ENCODE measurements around the gene CROCC.
"Not testable (repeated sequence)": the region's sequence is repeated elsewhere in the genome, so short reads cannot be mapped to it uniquely, and the experiment has no call there.

CROCC gene

DNA sequence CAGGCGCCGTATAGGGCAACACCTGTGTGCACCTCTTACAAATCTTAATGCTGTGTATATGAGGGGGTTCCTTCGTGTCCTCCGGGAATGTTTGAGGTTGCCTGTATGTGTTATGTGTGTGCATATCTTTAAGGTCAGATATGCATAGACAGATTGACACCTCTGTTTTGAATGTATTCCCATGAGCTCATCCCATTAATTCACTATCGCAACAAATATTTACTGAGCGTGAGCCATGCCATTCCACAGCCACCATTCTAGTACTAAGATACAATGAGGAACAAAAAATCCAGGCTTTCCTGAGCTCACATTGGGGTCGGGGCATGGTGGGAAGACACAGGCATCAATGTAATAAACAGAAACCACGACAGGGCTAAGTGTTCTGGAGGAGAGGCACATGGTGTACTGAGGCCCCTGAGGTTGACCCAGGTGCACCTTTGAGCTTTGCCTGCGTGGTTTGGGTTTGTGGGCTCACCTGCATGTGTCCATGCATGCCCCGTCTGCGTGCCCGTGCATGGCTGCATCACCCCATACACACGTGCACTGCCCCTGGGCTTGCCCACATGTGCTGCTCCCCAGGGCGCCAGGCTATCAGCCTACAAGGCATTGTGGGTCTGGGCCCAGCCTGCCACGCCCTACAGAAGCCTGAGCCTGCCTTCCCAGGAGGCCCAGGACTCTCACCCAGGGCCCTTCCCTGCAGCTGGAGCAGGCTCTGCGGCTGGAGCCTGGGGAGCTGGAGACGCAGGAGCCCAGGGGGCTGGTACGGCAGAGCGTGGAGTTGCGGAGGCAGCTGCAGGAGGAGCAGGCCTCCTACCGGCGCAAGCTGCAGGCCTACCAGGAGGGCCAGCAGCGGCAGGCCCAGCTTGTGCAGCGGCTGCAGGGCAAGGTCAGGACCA is 7.7 kb downstream of the CROCC start:
- not testable (repeated sequence) for H3K4me3 ChIP-seq
- H3K27ac ChIP-seq, result peak overlapping the region in 4 of 21 experiments; percentile 8 to 59 (median 22)

DNA sequence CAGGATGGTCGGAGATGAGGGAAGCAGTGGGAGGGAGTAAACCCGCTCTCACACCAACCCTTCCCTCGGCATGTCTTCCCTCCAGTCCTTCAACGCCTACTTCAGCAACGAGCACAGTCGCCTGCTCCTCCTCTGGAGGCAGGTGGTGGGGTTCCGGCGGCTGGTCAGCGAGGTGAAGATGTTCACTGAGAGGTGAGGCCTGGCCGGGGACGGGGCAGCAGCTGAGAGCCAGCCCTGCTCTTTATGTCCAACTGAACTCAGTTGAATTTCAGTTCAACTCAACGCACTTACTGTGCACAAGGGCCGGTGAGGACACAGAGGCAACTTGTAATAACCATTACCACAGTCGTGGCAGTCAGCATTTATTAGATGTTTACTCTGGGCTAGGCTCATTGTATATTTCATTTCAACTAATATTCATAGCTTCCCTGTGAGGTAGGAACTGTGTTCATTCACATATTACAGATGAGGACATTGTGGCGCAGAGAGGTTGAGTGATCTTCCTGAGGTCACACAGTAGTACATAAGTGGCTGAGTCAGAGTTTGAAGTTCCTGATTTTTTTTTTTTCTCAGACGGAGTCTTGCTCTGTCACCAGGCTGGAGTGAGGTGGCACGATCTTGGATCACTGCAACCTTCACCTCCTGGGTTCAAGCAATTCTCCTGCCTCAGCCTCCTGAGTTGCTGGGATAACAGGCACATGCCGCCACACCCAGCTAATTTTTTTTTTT is 9.6 kb downstream of the CROCC start:
- H3K27ac ChIP-seq, H3K4me3 ChIP-seq: not testable (repeated sequence)

DNA sequence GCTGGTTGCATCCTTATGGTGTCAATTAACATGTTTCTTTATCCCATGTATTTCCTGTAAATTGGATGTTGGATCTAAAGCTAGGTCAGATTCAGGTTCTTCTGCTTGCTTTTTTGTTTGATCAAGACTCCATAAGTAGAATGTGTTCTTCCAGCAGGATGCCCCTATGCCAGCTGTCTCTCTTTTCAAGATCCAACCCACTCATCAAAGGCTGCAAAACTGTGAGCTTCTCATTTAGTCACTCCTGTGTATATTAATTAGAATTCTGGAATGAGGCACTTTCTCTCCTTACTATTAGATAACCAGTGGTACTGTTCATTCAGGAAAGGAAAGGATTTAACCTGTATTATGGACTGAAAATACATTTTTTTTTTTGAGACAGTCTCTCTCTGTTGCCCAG is 12.2 kb downstream of the CROCC start:
- H3K27ac ChIP-seq, H3K4me3 ChIP-seq: not testable (repeated sequence)

DNA sequence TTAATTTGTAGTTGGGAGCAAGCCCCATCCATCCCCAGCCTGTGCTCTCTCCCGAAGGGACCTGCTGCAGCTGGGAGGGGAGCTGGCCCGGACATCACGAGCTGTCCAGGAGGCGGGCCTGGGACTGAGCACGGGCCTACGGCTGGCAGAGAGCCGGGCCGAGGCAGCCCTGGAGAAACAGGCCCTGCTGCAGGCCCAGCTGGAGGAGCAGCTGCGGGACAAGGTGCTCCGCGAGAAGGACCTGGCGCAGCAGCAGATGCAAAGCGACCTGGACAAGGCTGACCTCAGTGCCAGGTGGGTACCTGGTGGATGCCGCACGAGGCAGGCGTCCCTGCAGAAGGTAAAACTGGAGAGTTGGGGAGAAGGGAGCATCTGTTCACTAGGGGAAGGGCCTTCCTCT is 14.8 kb downstream of the CROCC start:
- H3K4me3 ChIP-seq, H3K27ac ChIP-seq: not testable (repeated sequence)

DNA sequence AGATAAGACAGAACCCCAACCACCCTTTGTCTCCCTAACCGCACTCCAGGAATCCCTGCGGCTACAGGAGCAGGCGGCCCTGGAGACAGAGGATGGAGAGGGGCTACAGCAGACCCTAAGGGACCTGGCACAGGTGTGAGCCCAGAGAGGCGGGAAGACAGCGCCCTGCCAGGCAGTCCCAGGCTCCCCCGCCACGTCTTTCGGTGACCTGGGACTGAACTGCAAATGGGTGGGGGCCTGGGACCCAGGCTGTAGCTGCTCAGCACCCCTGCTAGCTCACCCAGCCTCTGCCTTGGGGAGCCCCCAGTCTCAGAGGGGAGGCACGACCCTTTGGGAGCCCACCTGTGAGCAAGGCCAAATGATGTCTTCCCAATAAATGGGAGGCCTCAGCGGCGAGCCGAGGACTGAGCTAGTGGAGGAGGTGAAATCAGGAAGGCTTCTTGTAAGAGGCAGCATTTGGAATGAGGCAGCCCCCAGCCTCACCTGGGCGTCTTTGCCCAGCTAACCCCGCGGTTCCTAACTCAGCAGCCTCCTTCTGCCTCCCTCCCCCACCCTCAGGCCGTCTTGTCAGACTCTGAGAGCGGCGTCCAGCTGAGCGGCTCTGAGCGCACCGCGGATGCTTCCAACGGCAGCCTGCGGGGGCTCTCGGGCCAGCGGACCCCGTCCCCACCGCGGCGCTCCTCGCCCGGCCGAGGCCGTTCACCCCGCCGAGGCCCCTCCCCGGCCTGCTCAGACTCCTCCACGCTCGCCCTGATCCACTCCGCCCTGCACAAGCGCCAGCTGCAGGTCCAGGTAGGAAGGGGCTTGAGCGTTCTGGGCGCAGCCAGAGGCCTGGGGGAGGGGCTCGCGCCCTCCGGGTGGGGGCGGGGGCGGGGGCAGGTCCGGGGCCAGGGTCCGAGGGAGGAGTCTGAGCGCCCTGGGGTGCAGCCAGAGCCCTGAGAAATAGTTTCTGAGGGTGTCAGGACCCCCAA is 16.9 kb downstream of the CROCC start:
- Histone ChIP-seq H3K4me3 (no peak overlapping the region), H3K27ac (no peak overlapping the region)

DNA sequence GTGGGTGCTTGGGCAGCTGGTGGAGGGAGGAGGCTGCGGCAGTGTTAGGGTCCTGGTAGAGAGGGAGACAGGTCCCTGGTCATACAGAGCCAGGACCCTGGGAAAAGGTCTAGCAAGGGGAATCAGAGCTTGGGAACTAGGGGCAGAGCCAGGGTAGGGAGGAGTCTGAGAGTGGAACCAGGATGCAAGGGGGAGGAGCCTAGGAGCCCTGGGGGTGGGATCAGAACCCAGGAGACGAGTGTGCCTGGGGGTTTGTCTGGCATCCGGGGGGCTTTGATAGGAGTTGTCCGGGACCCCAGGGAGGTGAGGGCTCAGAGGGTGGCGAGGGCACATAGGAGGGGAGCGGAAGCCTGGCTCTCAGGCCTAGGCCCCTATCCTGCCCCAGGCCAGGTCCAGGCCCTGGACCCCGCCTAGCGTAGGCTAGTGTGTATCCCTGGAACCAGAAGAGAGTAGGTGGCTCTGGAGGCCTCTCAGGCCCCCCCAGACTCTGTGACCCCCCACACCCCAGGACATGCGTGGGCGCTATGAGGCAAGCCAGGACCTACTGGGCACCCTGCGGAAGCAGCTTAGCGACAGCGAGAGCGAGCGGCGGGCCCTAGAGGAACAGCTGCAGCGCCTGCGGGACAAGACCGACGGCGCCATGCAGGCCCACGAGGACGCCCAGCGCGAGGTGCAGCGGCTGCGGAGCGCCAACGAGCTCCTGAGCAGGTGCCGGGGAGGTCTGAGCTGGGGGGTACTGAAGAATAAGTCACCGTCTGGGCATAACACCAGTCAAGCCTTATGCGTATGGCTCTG is 17.9 kb downstream of the CROCC start:
- not testable (repeated sequence) for H3K4me3 ChIP-seq, H3K27ac ChIP-seq

DNA sequence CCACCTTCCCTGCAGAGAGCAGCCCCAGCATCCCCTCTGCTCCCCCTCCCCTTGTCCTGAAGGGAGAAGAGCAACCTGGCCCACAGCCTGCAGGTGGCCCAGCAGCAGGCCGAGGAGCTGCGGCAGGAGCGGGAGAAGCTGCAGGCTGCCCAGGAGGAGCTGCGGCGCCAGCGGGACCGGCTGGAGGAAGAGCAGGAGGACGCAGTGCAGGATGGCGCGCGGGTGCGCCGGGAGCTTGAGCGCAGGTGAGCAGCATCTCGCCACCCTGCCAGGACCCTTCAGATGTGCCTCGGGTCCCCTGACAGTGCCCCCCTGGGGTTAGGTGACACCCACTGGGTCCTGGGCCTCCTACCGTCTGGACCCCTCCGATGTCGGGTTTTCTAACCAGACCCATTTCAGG is 22.3 kb downstream of the CROCC start:
- Histone ChIP-seq H3K27ac (no peak overlapping the region), H3K4me3 (no peak overlapping the region)

DNA sequence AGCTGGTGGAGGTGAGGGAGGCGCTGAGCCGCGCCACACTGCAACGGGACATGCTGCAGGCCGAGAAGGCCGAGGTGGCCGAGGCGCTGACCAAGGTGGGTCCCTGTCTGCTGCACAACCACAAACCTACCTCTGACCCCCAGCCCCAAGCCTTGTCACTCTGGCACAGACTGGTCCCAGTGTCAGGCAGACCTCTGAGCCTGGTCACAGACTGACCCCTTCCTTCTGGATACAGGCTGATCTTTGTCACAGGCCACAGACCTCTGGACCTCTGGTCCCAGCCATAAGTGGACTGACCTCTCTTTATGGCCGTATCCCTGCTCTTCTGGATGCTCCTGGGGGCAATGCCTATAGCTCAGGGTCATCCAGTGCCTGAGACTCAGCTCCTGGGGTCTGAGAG is 23.8 kb downstream of the CROCC start:
- H3K27ac ChIP-seq, H3K4me3 ChIP-seq: not testable (repeated sequence)

DNA sequence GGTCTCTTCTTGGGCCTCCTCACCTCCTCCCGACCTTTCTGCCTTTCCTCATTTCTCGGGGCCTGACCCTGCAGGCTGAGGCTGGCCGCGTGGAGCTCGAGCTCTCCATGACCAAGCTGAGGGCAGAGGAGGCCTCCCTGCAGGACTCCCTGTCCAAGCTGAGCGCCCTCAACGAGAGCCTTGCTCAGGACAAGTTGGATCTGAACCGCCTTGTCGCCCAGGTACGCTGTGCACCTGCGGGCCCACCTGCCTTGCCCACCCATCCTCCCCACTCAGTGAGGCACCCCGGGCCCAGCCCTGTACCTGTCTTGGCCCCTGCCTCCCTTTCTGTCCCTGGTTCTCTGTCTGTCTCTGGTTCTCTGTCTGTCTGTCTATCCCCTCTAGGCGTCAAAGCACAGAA is 24.5 kb downstream of the CROCC start:
- H3K27ac ChIP-seq, H3K4me3 ChIP-seq: not testable (repeated sequence)

DNA sequence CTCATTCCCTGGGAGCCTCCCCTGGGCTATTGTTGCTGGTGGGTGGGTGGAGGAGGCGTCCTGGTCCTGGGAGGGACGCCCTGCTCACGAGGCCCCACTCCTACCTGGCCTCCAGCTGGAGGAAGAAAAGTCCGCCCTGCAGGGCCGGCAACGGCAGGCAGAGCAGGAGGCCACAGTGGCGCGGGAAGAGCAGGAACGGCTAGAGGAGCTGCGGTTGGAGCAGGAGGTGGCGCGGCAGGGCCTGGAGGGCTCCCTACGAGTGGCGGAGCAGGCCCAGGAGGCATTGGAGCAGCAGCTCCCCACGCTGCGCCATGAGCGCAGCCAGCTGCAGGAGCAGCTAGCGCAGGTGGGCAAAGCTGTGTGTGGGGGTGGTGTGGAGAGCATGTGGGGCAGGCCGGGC is 24.9 kb downstream of the CROCC start:
- Histone ChIP-seq H3K27ac (no peak overlapping the region), H3K4me3 (no peak overlapping the region)

DNA sequence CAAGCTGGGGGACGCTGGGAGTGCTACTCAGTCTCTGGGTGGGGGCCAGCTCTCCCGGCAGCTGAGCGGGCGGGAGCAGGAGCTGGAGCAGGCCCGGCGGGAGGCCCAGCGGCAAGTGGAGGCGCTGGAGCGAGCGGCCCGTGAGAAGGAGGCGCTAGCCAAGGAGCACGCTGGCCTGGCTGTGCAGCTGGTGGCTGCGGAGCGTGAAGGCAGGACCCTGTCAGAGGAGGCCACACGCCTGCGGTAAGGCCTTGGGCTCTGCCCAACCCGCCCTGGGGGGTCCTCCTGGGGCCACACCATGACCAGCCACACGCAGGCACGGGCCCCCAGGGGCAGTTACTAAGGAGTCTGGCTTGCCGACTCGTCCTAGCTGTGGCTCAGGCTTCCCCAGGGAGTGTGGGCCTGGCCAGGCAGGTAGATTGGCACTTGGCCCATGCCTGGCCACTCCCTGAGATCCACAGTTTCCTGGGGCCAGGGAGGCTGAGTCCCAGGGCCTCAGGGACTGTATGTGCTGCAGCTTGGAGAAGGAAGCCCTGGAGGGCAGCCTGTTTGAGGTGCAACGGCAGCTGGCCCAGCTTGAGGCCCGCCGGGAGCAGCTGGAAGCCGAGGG is 26.7 kb downstream of the CROCC start:
- H3K27ac ChIP-seq, result peak overlapping the region in 11 of 21 experiments; percentile 8 to 69 (median 41)
- H3K4me3 ChIP-seq, result not testable (repeated sequence)

DNA sequence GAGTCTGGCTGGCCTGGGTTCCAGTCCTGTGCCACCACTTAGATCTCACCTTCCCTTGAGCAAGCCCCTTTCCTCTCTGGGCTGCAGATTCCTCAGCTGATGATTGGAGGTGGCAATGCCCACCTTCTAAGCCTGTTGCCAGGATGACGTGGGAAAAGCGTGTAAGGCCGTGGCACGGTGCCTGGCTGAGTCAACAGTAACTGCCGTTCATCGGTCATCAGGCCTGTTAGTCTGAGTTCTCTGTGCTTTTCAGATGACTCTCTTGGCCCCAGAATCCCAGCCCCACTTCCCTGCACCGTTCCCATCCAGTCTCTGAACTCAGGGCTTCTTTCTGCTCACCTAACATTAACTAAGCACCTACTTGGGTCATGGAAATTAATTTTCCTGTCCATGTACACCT is 27.3 kb downstream of the CROCC start:
- H3K27ac ChIP-seq, result peak overlapping the region in 5 of 21 experiments; percentile 17 to 69 (median 52)
- not testable (repeated sequence) for H3K4me3 ChIP-seq

DNA sequence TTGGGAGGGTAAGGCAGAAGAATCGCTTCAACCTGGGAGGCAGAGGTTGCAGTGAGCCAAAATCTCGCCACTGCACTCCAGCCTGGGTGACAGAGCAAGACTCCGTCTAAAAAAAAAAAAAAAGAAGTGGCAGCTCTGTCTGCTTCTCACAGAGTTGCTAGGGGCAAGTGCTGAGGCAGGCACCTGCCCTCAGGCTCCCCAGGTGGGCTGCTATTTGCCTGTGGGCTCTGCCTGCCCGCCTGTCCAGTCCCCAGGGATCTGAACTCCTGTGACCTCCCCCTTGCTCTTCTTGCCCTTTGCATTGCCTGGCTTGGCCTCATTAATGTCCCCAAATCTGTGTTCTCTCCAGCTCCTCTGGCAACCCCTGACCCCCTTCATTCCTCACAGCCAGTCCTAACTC is 30.6 kb downstream of the CROCC start:
- H3K4me3 ChIP-seq, H3K27ac ChIP-seq: not testable (repeated sequence)

DNA sequence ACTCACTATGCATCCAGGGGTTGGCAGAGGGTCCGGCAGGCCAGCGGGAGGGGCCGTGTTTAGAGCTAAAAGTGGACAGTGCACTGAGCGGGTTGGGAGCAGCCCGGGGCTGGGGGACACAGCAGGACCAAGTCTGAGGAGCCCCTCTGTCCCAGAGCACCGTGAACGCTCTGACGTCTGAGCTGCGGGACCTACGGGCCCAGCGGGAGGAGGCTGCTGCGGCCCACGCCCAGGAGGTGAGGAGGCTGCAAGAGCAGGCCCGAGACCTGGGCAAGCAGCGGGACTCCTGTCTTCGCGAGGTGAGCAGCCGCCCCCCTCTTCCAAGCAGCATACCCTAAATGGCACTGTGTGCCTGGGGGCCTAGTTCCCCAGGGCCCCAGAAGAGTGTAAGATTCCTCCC is 32.8 kb downstream of the CROCC start:
- H3K27ac ChIP-seq, result no peak overlapping the region
- no peak overlapping the region for H3K4me3 ChIP-seq

DNA sequence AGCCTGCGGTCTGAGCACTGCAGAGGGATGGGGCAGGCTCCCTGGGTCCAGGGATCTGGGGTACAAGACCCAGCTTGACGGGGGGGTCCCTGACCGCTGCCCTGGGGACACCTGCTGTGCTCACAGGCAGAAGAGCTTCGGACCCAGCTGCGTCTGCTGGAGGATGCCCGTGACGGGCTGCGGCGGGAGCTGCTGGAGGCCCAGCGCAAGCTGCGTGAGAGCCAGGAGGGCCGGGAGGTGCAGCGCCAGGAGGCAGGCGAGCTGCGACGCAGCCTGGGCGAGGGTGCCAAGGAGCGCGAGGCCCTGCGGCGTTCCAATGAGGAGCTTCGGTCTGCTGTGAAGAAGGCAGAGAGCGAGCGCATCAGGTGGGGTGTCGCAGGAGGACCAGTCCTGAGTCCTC is 33.5 kb downstream of the CROCC start:
- no peak overlapping the region for H3K4me3 ChIP-seq
- no peak overlapping the region for H3K27ac ChIP-seq

DNA sequence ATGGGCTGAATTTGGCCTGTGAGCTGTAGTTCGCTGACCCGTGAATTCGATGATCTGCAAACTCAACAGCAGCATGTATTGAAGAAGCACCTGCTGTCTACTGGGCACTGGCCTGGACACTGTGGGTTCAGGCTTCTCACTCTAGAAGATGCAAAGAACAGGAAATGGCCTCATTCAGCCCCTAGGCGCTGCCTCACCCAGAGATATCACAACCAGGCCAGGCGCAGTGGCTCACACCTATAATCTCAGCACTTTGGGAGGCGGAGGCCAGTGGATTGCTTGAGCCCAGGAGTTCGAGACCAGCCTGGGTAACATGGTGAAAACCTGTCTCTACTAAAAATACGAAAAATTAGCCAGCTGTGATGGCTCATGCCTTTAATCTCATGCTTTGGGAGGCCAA is 35.0 kb downstream of the CROCC start:
- H3K27ac ChIP-seq, result no peak overlapping the region
- no peak overlapping the region for H3K4me3 ChIP-seq

DNA sequence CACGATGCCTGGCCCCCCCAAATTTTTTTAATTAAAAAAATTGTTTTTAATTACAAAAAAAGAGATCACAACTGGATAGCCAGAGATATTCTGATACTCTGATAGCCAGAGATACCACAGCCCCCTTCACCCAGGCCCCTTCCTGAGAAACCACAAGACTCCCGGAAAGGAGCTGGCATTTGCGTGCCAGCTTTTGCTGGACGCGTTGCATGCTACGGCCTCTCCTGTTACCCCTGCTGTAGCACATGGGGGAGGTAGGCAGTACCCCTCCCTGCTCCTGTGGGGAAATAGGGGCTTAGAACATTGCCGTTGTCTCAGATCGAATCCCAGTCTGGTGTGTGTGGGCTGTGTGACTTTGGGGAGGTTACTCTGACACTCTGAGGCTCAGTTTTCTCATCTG is 36.0 kb downstream of the CROCC start:
- no peak overlapping the region for H3K4me3 ChIP-seq
- no peak overlapping the region for H3K27ac ChIP-seq

DNA sequence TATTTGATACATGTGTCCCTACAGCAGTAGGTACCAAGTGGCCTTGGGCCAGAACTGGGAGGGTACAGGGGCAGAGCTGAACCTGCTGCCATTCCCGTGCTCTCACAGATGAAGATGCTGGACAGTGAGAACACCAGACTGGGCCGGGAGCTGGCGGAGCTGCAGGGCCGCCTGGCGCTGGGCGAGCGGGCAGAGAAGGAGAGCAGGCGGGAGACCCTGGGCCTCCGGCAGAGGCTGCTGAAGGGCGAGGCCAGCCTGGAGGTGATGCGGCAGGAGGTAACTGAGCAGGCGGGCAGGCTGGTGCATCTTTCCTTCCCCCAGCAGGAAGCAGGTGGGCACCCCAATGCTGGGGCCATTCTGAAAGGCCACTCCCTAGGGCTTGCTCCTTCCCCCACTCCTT is 36.7 kb downstream of the CROCC start:
- Histone ChIP-seq H3K4me3 (no peak overlapping the region), H3K27ac (no peak overlapping the region)
